ENCODE measurements around the gene TMTC3. TPM values are rescaled to one million over a fixed set of nuclear protein-coding genes. Genes with fewer than 3 reads are reported as not detected.
"Not testable (repeated sequence)": the region's sequence is repeated elsewhere in the genome, so short reads cannot be mapped to it uniquely, and the experiment has no call there.

Gene TMTC3
- total and polyA plus RNA-seq, 2 of the 4 experiments (the other 2 are of a cell fraction), result 3.7 to 44.3 TPM

GRCh38 chr12:88208661-88209060, 66.6 kb downstream of the TMTC3 start:
- Histone ChIP-seq H2BK15ac (ENCODE audit: low read depth, low read length) (no peak overlapping the region), H4K5ac (ENCODE audit: low read depth, low read length) (no peak overlapping the region), H3K9me3 (ENCODE audit: control insufficient read depth, insufficient read depth, low read length) (peaks cover 17% of the 10 kb centered on the region), H3K9me1 (ENCODE audit: insufficient read depth, low read length) (no peaks in the 10 kb centered on the region), H4K91ac (ENCODE audit: insufficient read depth, low read depth, low read length) (no peak overlapping the region), H2BK20ac (ENCODE audit: low read depth, low read length) (no peak overlapping the region), H2AK5ac (ENCODE audit: low read depth, low read length) (no peak overlapping the region), H3K27me3 (ENCODE audit: control insufficient read depth, insufficient read depth, low read length) (no peaks in the 10 kb centered on the region), H2AK9ac (replicated peaks; ENCODE audit: low read depth, low read length, poor library complexity) (peak overlapping the region; percentile 71), H3K4ac (ENCODE audit: low read depth, low read length) (no peak overlapping the region), H3K9ac (ENCODE audit: low read depth, low read length) (no peak overlapping the region), H3K4me3 (ENCODE audit: insufficient read depth, low read depth, low read length) (no peak overlapping the region), H3K14ac (replicated peaks; ENCODE audit: low read depth, low read length) (no peak overlapping the region), H2AFZ (replicated peaks; ENCODE audit: low read length, poor library complexity) (no peak overlapping the region), H4K20me1 (ENCODE audit: insufficient read depth, low read length) (no peaks in the 10 kb centered on the region; the same call in 1 of the 2 replicates), H3K18ac (ENCODE audit: low read depth, low read length) (no peak overlapping the region), H3K4me2 (ENCODE audit: low read depth, low read length) (no peak overlapping the region), H4K8ac (ENCODE audit: low read depth in 2 of 2, low read length in 2 of 2) (no peak overlapping the region), H3K79me1 (ENCODE audit: low read depth in 1 of 2, low read length in 2 of 2) (no peaks in the 10 kb centered on the region), H3K36me3 (ENCODE audit: control insufficient read depth, insufficient read depth, low read length) (no peaks in the 10 kb centered on the region), H2BK5ac (ENCODE audit: low read depth, low read length, poor library complexity, severe bottlenecking) (no peak overlapping the region), H2BK120ac (ENCODE audit: low read depth, low read length) (no peak overlapping the region), H3K23ac (ENCODE audit: low read depth, low read length) (no peak overlapping the region), H3K4me1 (ENCODE audit: control insufficient read depth, insufficient read depth, low read length) (peaks cover 14% of the 10 kb centered on the region), H3K56ac (ENCODE audit: extremely low read depth, insufficient read depth, low read length) (no peak overlapping the region), H3K27ac (ENCODE audit: insufficient read depth, low read length) (no peak overlapping the region)
- dilution Hi-C loops (cut with HindIII; ENCODE audit: low sequenced_read_pairs, unreplicated experiment), result no loop called here
- ChIA-PET POLR2A (ENCODE audit: unreplicated experiment) (no interaction called here), CTCF (no interaction called here)
- WGBS, 2 experiments (ENCODE audit: extremely low coverage in 2 of 2, insufficient read length in 1 of 2), result no CpG with 5 or more reads among the region's 1 CpG
- DNase-seq, result no peak
- TF ChIP-seq, protein P1, sequence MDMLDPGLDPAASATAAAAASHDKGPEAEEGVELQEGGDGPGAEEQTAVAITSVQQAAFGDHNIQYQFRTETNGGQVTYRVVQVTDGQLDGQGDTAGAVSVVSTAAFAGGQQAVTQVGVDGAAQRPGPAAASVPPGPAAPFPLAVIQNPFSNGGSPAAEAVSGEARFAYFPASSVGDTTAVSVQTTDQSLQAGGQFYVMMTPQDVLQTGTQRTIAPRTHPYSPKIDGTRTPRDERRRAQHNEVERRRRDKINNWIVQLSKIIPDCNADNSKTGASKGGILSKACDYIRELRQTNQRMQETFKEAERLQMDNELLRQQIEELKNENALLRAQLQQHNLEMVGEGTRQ (IDR thresholded peaks at IDR 0.05; ENCODE audit: low read depth, low read length), result no peak
- TF ChIP-seq CEBPB (IDR thresholded peaks at IDR 0.05; ENCODE audit: low read depth, low read length), result peak; percentile 76
- ATAC-seq (ENCODE audit: low read depth), result no peak; the same call in 1 of the 2 replicates
- in situ Hi-C loops (cut with MboI; ENCODE audit: low sequenced_read_pairs), result no loop called here
- intact Hi-C loops (cut with micrococcal nuclease), result no loop called here
- no TSS peak for BruUV-seq (replicated peaks)

- H2BK15ac ChIP-seq (ENCODE audit: low read depth, low read length); H2AK9ac ChIP-seq (replicated peaks; ENCODE audit: low read depth, low read length, poor library complexity); in situ Hi-C loops (cut with MboI; ENCODE audit: low sequenced_read_pairs); H3K4me3 ChIP-seq (ENCODE audit: insufficient read depth, low read depth, low read length); H2BK20ac ChIP-seq (ENCODE audit: low read depth, low read length); H3K18ac ChIP-seq (ENCODE audit: low read depth, low read length); H3K27me3 ChIP-seq (ENCODE audit: control insufficient read depth, insufficient read depth, low read length); H3K79me1 ChIP-seq (ENCODE audit: low read depth in 1 of 2, low read length in 2 of 2); H4K20me1 ChIP-seq (ENCODE audit: insufficient read depth, low read length); ATAC-seq (ENCODE audit: low read depth); POLR2A ChIA-PET (ENCODE audit: unreplicated experiment); H3K9me1 ChIP-seq (ENCODE audit: insufficient read depth, low read length); CTCF ChIA-PET; H3K4me2 ChIP-seq (ENCODE audit: low read depth, low read length); intact Hi-C loops (cut with micrococcal nuclease); H3K23ac ChIP-seq (ENCODE audit: low read depth, low read length); H3K4ac ChIP-seq (ENCODE audit: low read depth, low read length); DNase-seq; H3K56ac ChIP-seq (ENCODE audit: extremely low read depth, insufficient read depth, low read length); H3K36me3 ChIP-seq (ENCODE audit: control insufficient read depth, insufficient read depth, low read length); dilution Hi-C loops (cut with HindIII; ENCODE audit: low sequenced_read_pairs, unreplicated experiment); H3K14ac ChIP-seq (replicated peaks; ENCODE audit: low read depth, low read length); H4K91ac ChIP-seq (ENCODE audit: insufficient read depth, low read depth, low read length); H4K5ac ChIP-seq (ENCODE audit: low read depth, low read length); H2BK120ac ChIP-seq (ENCODE audit: low read depth, low read length); BruUV-seq (replicated peaks); H2AK5ac ChIP-seq (ENCODE audit: low read depth, low read length); H2AFZ ChIP-seq (replicated peaks; ENCODE audit: low read length, poor library complexity); H3K27ac ChIP-seq (ENCODE audit: insufficient read depth, low read length); H2BK5ac ChIP-seq (ENCODE audit: low read depth, low read length, poor library complexity, severe bottlenecking); H3K9ac ChIP-seq (ENCODE audit: low read depth, low read length); H4K8ac ChIP-seq (ENCODE audit: low read depth in 2 of 2, low read length in 2 of 2): not testable (repeated sequence)
- H3K9me3 ChIP-seq (ENCODE audit: control insufficient read depth, insufficient read depth, low read length), result peaks cover 19% of the 10 kb centered on the region
- H3K4me1 ChIP-seq (ENCODE audit: control insufficient read depth, insufficient read depth, low read length), result peaks cover 14% of the 10 kb centered on the region
- no CpG with 5 or more reads among the region's 1 CpG for WGBS, 2 experiments (ENCODE audit: extremely low coverage in 2 of 2, insufficient read length in 1 of 2)
Measured at GRCh38 chr12:88210311-88210710, 68.2 kb downstream of the TMTC3 start.

Measured in IMR-90 (cell line).